Glomerular visceral epithelial cell (primary cell): ENCODE measurements around the gene ISL2.

Source experiments
- DNase-seq: peaks from one replicate; pipeline ENCODE4 v3.0.0-alpha.2; 2016; ENCODE audit errors: extremely low spot score

Gene ISL2

DNA sequence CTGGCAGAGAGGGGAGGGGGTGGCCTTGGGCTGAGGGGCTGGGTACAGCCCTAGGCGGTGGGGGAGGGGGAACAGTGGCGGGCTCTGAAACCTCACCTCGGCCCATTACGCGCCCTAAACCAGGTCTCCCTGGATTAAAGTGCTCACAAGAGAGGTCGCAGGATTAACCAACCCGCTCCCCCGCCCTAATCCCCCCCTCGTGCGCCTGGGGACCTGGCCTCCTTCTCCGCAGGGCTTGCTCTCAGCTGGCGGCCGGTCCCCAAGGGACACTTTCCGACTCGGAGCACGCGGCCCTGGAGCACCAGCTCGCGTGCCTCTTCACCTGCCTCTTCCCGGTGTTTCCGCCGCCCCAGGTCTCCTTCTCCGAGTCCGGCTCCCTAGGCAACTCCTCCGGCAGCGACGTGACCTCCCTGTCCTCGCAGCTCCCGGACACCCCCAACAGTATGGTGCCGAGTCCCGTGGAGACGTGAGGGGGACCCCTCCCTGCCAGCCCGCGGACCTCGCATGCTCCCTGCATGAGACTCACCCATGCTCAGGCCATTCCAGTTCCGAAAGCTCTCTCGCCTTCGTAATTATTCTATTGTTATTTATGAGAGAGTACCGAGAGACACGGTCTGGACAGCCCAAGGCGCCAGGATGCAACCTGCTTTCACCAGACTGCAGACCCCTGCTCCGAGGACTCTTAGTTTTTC lies 4.9 kb downstream of the ISL2 start:
- DNase-seq: no peak

DNA sequence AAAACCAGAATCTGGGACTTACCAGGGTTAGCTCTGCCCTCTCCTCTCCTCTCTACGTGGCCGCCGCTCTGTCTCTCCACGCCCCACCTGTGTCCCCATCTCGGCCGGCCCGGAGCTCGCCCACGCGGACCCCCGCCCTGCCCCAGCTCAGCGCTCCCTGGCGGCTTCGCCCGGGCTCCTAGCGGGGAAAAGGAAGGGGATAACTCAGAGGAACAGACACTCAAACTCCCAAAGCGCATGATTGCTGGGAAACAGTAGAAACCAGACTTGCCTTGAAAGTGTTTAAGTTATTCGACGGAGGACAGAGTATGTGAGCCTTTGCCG lies 5.4 kb downstream of the ISL2 start:
- no peak for DNase-seq

DNA sequence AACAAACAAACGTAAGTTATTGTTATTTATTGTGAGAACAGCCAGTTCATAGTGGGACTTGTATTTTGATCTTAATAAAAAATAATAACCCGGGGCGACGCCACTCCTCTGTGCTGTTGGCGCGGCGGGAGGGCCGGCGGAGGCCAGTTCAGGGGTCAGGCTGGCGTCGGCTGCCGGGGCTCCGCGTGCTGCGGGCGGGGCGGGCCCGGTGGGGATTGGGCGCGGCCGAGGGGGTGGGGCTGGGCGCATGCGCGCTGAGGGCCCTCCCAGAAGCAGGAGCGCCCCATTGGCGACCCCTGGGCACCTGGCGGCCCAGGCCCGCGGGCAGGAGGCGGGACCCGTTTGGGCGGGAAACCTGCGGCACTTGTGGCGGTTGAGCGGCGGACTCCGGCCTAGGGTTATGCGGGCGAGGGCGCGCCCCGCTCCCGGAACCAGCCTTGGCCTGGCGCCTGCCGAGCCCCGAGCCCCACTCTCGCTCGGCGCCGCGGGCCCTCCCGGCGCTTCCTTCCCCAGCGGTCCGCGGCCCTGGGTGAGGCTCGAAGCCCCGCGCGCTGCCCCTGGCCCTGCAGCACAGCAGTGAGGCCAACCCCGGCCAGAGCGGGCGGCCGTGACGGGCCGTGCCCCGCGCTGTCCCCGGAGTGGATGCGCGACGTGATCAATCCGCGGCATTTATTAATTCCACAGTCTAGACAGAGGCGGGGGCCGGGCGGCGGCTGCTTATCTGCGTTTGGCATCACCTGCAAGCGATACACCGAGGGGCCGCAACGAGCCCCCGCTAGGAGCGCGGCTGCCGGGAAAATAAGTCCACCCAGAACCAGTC lies 6.0 kb downstream of the ISL2 start:
- DNase-seq: no peak

DNA sequence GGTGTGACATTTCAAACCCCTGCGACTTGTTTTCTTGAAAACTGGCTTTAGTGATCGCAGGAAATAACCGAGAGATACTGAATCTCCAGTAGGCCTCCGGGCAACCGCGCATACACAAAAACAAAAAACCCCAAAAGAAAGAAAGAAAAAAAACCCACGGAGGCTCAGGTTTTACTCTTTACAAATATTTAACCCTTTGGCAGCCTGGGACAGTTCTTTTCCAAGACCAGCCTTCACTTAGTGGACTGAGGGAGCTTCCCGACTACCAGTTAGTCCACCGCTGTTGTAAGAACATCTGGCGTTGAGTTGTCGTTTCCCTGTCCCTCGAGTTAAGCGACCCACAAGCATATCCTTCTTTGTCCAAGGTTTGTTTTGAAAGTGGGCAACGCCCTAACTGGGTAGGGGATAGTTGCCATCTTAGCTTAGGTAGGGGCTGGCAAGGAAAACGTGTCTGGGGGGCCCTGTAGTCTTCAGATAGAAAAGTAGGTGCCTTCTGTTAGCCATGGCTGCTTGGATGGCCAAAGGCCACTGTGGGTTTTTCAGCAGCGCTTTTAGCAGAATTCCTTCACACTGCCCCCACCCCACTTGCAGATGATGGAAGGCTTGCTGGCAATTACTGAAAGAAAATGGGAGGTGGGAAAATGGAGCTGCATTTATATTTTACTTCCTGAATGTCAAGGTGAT lies 6.9 kb downstream of the ISL2 start:
- no peak for DNase-seq

DNA sequence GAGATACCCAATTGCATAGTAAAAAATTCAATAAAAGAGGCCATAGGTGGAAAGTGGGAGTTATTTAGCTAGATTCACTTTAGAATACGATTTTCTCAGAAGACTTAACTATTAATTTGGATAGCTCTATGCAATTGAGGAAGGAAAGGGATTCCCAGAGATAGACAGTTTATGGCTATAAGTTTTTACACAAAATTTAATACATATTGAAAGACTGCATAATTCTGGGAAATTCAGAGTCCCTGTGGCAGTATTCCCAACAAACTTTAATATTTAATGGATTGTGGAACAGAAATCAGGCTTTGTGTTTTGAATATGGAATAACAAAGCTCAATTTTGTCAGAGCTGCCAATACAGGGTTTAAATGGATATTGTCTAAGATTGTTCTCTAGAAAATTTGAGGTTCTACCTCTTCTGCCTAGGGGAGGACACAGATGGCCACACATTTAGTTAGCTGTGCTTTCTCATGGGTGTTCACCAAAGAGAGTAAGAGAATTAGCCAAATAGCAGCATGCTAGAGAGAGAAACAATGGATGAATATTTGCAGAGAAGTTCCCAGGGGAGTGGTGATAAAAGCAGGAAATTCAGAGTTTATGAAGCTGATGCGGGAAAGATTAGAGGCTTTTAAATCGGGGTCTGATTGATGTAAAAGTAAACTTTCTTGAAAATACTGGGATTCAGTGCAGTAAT lies 8.5 kb downstream of the ISL2 start:
- no peak for DNase-seq

DNA sequence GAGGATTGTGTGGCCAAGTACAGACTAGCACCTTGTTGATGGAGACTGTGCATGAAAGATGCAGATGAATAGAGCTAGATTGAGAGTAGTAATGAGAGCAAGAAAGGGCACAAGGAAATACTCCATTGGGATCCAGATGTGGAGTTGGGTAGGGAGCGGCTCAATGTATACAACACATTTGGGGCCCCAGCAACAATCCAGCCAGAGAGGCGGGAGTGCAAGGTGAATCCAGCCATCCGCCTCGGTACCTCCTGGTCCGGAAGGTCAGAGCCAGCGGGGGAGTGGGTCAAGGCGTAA lies 9.0 kb downstream of the ISL2 start:
- DNase-seq: no peak

DNA sequence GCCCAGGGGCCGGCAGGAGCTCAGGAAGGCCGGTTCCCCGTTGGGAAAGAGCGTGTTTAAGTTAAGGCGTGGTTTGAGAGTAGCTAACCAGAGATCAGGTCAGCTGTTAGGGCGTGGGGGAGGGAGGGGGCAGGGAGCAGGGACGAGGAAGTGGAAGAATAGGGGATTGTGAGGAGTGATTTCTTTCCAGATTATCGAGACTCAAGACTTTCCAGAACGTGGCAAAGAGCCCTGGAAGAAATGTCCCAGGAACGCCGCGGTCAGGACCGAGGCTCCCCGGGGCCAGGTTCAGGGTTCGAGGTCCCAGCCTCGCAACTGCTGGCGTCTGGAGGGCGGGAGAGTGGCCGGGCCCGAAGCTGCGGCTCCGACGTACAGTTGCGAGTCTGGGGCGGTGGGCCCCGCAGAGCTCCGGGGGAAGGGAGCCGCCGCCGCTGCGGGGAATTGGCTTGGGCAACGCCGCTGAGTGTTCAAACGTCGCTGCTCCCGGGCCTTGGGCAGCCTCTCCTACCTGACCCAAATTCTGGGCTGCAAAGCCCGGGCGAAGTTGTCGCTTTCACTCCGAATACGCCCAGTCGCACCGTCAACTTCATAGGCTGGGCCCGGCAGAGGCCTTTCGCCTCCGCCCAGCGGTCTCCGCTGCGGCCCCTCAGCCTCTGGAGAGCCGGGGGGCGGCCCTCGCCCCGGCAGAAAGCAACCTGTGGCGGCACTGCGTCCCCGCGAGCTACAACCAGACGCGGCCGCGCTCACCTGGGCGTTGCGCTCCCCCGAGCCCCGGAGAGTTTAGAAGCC lies 9.5 kb downstream of the ISL2 start:
- no peak for DNase-seq

DNA sequence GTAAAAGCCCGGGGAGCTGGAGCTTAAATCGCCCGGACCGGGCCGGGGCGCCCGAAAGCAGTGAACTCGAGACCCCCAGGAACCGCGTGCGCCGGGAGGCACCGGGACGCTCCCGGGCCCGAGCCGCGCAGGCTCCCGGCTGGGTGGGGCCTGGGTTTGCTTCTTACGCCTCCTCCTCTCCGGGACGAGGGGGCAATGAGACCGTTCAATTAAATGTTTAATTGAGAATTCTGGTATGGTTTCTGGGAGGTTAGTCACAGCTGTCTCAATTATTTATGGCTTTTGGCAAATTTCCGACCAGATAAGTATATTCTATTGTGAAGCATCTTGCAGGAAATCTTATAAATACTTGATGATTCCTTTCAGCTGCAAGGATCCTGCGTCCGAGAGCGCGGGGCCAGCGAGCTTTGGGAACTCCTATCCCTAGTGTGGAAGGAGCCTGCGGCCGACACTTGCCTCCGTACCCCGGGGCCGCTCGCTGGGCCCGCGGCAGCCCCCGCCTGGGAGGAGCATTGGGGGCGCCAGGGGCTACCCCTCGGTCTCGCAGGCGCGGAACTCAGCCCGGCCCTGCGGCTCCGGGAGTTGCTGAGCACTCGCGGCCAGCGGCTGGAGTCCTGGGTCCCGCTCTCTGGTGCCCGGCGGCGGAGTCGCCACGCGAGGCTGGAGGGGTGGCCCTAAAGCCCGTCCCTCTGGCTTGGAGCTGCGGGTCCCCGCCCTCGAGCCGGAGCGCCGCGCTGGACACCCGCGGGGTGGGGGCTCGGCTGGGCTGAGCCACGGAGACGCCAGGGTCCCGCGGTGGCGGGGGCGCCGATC lies 10.3 kb downstream of the ISL2 start:
- DNase-seq: no peak

DNA sequence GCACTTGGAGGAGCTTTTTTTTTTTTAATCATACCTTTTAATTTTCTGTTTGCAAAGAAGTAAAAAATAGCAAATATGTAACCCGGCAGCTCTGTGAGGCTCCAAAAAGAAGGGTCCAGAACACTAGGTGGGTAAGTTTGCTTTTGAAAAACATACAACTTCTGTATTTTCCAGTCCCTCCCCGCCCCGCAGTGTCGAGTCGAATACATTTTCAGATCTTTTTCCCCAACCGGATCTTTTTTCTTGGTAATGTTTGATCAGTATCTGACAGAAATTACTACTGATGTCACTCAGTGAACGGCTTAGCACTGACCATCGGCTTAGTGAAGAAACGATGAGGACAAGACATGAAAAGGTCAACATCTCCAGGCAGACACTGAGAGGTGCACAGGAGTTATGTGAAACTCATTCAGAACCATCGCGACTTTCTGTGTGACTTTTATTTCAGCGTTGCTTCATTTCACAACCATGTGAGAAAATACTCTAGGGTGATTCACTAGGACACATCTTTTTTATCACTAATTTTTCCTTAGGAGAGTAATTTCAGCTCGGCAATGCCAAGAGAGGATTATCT lies 11.0 kb downstream of the ISL2 start:
- no peak for DNase-seq

DNA sequence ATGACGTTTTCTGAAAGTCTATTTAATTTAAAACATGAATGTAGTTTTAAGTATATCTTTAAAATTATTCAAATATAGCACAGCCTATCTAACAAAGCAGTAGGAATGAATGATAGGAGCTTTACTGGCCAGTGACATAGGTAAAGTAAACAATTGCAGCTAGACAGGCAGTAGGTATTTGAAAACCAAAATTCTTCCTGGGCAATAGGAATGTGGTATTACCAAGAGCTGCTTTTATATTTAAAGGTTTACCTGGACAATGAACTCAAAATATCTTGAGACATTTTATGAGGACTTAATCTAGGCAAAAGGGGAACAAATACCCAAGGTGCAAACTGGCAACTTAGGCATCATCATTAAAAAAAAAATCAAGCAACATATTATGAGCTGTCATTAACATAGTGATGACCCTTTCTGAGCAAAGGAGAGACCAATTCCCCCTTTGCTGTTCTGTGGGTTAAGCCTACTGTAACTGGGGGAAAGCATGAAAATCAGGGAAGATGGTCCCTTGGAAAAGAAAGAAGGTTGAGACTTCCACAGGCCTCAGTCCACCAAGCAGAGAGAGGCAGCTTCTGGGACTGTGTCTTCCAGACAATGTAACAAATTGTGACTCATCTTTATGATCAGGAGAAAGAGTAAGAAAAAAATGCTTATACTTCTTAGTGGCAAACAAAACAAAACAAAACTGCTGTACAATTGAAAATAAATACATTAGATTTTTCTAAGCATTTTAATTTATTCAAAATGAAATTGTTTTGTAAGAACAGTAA lies 12.9 kb downstream of the ISL2 start:
- DNase-seq: no peak

DNA sequence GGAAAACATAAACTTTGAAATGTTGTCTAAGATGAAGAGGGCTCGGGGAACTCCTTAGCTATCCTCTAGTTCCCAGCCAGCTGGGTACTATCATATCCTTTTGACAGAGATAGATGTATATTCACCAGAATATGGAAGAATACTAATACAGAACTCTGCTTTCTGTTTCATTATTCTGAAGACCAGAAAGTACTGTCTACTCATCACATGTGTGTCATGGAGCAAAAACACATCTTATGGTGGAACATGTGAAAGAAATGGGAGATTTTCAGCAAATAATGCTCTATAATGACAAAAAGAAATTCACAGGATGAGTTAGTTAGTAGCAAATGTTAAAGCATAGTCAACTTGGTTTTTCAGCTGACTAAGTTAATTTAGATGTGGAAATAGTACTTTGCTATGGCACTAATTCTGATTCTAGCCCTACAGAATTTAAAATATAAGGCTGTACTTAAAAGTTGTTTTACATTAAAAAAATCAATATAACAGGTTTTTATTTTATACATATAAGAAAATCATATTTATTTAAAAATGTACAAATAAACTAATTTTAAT lies 16.5 kb downstream of the ISL2 start:
- no peak for DNase-seq

DNA sequence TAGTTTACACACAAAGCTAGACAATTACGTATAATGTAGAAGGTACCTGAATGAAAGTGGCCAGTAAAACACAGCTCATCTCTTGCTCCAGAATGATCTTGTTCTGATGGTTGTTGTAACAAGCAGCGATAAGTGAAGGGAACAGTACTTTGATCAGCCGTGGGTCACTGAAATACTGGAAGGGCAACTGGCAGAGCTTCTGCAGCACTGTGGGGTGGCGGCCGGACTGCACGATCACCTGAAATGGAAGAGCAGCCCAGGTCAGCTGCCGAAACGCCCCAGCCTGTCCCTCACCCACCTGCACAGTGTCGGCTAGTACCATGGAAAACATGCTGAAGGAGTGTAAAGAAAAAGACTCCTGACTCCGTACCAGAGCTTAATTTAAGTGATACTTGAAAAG lies 17.3 kb downstream of the ISL2 start:
- DNase-seq: no peak

DNA sequence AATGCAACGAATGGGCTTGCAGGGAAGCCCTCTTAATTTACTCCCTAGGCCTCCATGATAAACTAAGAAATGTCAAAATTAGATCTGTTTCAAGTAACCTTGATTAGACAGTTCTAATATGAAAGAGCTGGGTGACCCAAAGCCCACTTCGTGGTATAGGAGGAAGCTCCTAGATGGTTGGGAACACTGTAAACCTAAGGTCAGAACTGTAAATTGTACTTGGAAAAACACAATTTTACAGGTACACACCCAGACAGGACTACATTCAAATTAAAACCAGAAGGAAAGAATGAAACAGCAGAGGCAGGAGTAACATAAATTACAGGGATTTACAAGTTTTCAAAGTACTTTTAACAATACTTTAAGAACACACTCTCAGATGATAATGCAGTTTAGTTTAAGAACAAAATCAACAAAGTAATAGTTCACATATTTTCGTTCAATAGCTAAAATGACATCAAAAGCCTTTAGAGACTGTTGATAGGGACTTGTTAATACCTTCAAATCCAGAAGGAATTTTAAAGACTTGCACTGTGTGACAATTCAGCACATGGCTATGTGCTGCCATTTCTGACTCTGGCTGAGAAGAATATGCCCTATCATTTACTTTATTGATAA lies 18.4 kb downstream of the ISL2 start:
- DNase-seq: no peak

DNA sequence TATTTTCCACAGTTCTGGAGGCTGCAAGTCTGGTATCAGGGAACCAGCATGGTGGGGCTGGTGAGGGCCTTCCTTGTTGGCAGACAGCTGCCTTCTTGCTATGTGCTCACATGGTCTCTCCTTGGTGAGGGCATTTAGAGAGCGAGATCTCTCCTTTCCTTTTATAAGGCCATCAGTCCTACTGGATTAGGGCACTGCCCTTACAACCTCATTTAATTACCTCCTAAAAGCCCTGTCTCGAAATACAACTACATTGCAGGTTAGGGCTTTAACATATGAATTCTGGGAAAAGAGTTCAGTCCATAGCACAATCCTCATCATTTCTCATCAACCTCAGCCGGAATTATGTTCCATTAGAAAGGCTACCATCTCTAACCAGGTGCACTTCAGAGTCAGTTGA lies 21.9 kb downstream of the ISL2 start:
- no peak for DNase-seq

DNA sequence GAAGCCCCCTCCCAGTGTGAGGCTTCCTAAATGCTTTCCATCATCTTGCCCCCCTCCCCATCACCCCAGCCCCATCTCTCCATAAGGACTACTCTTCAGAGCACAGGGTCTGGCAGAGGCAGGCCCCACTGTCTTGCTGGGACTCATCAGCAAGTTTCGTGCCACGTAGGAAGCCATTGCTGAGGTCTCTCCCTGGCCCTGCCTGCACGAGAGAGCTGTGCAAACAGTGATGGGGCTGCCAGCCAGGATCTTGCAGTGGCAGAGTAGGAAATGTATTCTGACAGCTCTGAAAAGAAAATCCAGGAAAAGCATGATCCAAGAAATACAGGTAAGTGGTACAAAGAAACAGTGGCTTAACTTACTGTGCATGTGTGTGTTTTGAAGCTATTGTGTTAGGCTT lies 22.6 kb downstream of the ISL2 start:
- no peak for DNase-seq

DNA sequence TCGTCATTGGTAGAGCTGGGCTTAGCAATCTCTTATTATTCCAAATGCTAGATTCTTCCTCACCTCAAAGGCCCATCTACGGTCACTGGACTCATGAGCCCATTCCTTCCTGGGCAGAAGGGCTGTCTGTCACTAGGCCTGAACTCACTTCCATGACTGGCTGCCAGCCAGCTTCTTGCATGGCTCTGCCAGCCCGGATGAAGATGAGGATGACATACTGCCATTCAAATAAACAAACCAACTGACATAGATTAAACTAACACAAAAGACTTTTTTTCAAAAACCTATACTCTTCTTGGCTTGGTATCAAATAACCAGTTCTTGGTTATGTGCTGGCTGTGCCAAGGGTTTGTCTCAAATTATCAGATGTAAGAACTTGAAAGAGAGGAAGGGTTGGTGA lies 23.8 kb downstream of the ISL2 start:
- DNase-seq: no peak

DNA sequence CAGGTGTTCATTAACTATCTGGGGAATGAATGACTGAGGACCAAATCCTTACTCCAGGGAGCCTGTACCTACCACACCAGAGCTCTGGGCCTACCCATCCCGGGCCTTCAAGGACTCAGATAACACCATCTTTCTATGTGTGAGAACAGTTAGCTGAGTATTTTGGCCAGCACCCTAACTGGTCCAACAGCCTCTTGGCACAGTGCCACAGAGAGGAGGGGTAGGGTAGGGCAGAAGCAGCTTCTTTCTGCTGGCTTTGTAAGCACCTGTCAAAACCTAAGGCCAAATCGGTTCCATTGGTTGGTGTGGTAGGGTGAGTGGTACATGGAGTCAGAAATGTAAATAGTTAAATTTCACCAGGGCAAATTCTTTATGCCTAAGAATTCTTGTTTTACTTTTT lies 26.7 kb downstream of the ISL2 start:
- DNase-seq: no peak

DNA sequence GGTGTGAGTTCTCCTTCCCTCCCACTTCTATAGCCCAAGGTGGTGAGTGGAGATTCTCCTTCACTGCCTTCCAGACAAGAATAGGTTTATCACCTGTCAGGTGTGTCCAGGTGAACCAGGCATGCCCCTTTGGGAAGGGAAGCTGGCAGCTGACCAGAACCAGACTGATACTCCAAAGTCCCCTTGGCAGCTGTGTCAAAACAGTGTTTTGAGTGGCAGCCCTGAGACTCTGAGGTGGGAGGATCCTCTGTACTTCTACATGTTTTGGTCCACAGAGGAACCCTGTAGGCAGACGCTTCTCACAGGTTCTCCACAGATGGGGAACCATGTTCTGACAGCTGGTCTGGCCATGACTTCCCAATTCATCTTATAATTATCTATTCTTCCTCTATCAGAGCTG lies 30.1 kb downstream of the ISL2 start:
- DNase-seq: no peak

DNA sequence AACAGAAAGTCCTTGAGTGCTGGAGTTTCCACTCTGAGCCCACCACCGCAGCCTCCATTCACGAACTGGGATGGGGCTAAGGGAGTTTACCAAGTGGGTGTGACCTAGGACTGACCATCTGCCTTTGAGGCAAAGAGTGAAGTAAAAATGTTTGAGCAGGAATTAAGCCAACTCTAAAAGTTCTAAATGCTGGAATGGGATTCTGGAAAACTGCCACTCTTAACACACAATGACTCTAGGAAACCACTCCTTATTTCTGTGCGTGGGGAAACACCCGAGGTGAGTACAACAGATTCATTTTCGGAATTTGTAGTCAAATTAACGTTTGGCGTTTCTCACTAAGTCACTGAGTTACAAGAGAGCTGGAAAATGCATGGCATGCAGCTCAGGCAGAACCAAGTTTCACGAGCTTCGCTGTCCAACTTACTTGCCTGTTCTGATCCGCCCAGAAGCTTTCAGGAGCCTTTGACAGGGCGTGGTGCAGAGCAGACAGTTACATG lies 31.6 kb downstream of the ISL2 start:
- no peak for DNase-seq
